Measurements from ENCODE around the gene CDC42SE1. TPM values are rescaled to one million over a fixed set of nuclear protein-coding genes. Genes with fewer than 3 reads are reported as not detected.

CDC42SE1 gene
- total RNA-seq, 1 donor: 49.6 TPM

- no peak overlapping the region for H3K4me2 ChIP-seq (ENCODE audit: insufficient read depth, low read length)
- no peak overlapping the region for H3K27ac ChIP-seq (ENCODE audit: low read depth, low read length)
- peaks cover 62% of the 10 kb centered on the region for H3K36me3 ChIP-seq (ENCODE audit: insufficient read depth, low read length)
- peaks cover 22% of the 10 kb centered on the region for H3K4me1 ChIP-seq (ENCODE audit: insufficient read depth, low read length)
- no peaks in the 10 kb centered on the region for H3K27me3 ChIP-seq (ENCODE audit: insufficient read depth, low read length)
- DNase-seq (ENCODE audit: insufficient read length, low spot score, missing footprints): no peak
- no peak overlapping the region for H2AFZ ChIP-seq (ENCODE audit: low read length)
- peaks cover 29% of the 10 kb centered on the region for H3K79me2 ChIP-seq (ENCODE audit: insufficient read depth, low read length)
- no peak overlapping the region for H3K4me3 ChIP-seq (ENCODE audit: insufficient read depth, low read length)
- no peak for TF ChIP-seq CTCF (IDR thresholded peaks at IDR 0.05; ENCODE audit: extremely low read depth, low read depth, low read length)
- peaks cover 28% of the 10 kb centered on the region for H4K20me1 ChIP-seq (ENCODE audit: insufficient read depth, low read length)
- no peaks in the 10 kb centered on the region for H3K9me3 ChIP-seq (ENCODE audit: low read depth, low read length)
Measured at GRCh38 chr1:151051356-151052009, 7.9 kb downstream of the CDC42SE1 start.

- H3K36me3 ChIP-seq (ENCODE audit: insufficient read depth, low read length): peaks cover 49% of the 10 kb centered on the region
Measured at GRCh38 chr1:151050051-151050688, 9.3 kb downstream of the CDC42SE1 start.

GRCh38 chr1:151049458-151049857 lies 10.0 kb downstream of the CDC42SE1 start:
- H3K4me2 ChIP-seq (ENCODE audit: insufficient read depth, low read length): no peak overlapping the region

More at GRCh38 chr1:151050051-151050688, 9.3 kb downstream of the CDC42SE1 start:
- Histone ChIP-seq H3K79me2 (ENCODE audit: insufficient read depth, low read length) (peaks cover 16% of the 10 kb centered on the region), H3K4me3 (ENCODE audit: insufficient read depth, low read length) (no peak overlapping the region), H4K20me1 (ENCODE audit: insufficient read depth, low read length) (peaks cover 15% of the 10 kb centered on the region), H3K4me2 (ENCODE audit: insufficient read depth, low read length) (no peak overlapping the region), H2AFZ (ENCODE audit: low read length) (no peak overlapping the region), H3K27me3 (ENCODE audit: insufficient read depth, low read length) (no peaks in the 10 kb centered on the region), H3K27ac (ENCODE audit: low read depth, low read length) (no peak overlapping the region), H3K4me1 (ENCODE audit: insufficient read depth, low read length) (peaks cover 11% of the 10 kb centered on the region), H3K9me3 (ENCODE audit: low read depth, low read length) (no peaks in the 10 kb centered on the region)
- DNase-seq (ENCODE audit: insufficient read length, low spot score, missing footprints): no peak
- no peak for TF ChIP-seq CTCF (IDR thresholded peaks at IDR 0.05; ENCODE audit: extremely low read depth, low read depth, low read length)

More at GRCh38 chr1:151049458-151049857, 10.0 kb downstream of the CDC42SE1 start:
- Histone ChIP-seq H2AFZ (ENCODE audit: low read length) (no peak overlapping the region), H3K79me2 (ENCODE audit: insufficient read depth, low read length) (peaks cover 9% of the 10 kb centered on the region), H4K20me1 (ENCODE audit: insufficient read depth, low read length) (peaks cover 9% of the 10 kb centered on the region), H3K27ac (ENCODE audit: low read depth, low read length) (no peak overlapping the region), H3K4me1 (ENCODE audit: insufficient read depth, low read length) (peaks cover 11% of the 10 kb centered on the region), H3K4me3 (ENCODE audit: insufficient read depth, low read length) (no peak overlapping the region), H3K27me3 (ENCODE audit: insufficient read depth, low read length) (no peaks in the 10 kb centered on the region), H3K36me3 (ENCODE audit: insufficient read depth, low read length) (peaks cover 42% of the 10 kb centered on the region), H3K9me3 (ENCODE audit: low read depth, low read length) (no peaks in the 10 kb centered on the region)
- no peak for DNase-seq (ENCODE audit: insufficient read length, low spot score, missing footprints)
- TF ChIP-seq CTCF (IDR thresholded peaks at IDR 0.05; ENCODE audit: extremely low read depth, low read depth, low read length): no peak
